A549 (cell line): ENCODE data around the gene MED17. TPM values are rescaled to one million over a fixed set of nuclear protein-coding genes. Genes with fewer than 3 reads are reported as not detected.

ENCODE experiments used
- ATAC-seq, 2 experiments: fragments of 200-7000 bp in 1 of 2; fragments of >200 bp in 1 of 2; cut with Nextera tagmentation in 1 of 2; cut with Tn5 transposase in 1 of 2; 3 replicates each; pipeline versions ENCODE4 v1.8.0 to v1.9.1; 2018 to 2020; ENCODE audit warnings: mild to moderate bottlenecking in 1 of 2, moderate library complexity in 1 of 2
- CTCF ChIA-PET: fragments of 300-600 bp; sonication (Branson Sonifier 250); formaldehyde crosslinking; extraction: SDS; loops from one replicate; lab custom pipeline; 2021; ENCODE audit warnings: antibody characterized with exemption, inconsistent platforms; lab: Yijun Ruan, JAX
- POLR2A ChIA-PET: fragments of 350-600 bp; formaldehyde crosslinking; extraction: SDS; loops from one replicate; lab custom pipeline; 2021; ENCODE audit warnings: antibody characterized with exemption, inconsistent platforms; lab: Yijun Ruan, JAX
- DNase-seq, 2 experiments: peaks; one replicate each; pipeline versions ENCODE4 v3.0.0 to v3.0.0-alpha.2; 2011 to 2016; ENCODE audit warnings: low read depth in 1 of 2, low spot score in 1 of 2
- FAIRE-seq: peaks from 2 replicates; lab custom pipeline; 2011; peaks lifted over from hg19 to GRCh38; lab: Jason Lieb, UNC
- H3K27ac ChIP-seq, 2 experiments: fragments of >200 bp; sonication (Bioruptor Twin); formaldehyde crosslinking; 3 replicates each; pipeline ENCODE4 v1.5.1; 2016 to 2017
- H3K4me1 ChIP-seq: fragments of >200 bp; sonication (Bioruptor Twin); formaldehyde crosslinking; 3 replicates; pipeline ENCODE4 v1.6.1; 2016
- H3K4me2 ChIP-seq: fragments of >200 bp; sonication (Bioruptor Twin); formaldehyde crosslinking; 3 replicates; pipeline ENCODE4 v1.6.1; 2016
- H3K4me3 ChIP-seq: fragments of >200 bp; sonication (Bioruptor Twin); formaldehyde crosslinking; 3 replicates; pipeline ENCODE4 v1.5.1; 2016
- H3K9me3 ChIP-seq: fragments of >200 bp; sonication (Bioruptor Twin); formaldehyde crosslinking; 3 replicates; pipeline ENCODE4 v1.6.1; 2016
- CBX2 ChIP-seq: fragments of 200-600 bp; sonication (generic); IDR thresholded peaks from 2 replicates; pipeline ENCODE4 v1.6.1; 2016; ENCODE audit warnings: low read depth, mild to moderate bottlenecking, borderline replicate concordance
- E2F6 ChIP-seq: IDR thresholded peaks from 2 replicates; pipeline ENCODE4 v1.6.1; 2012; ENCODE audit warnings: low read depth, borderline replicate concordance
- FOSB ChIP-seq: fragments of 250-450 bp; sonication (Bioruptor Pico); IDR thresholded peaks from 2 replicates; pipeline ENCODE4 v1.5.0; 2020; ENCODE audit warnings: mild to moderate bottlenecking, moderate library complexity
- FOSL2 ChIP-seq, 2 experiments: fragments of 450-650 bp in 1 of 2; fragments of >200 bp in 1 of 2; sonication (Bioruptor Twin) in 1 of 2; formaldehyde crosslinking; IDR thresholded peaks; 2 replicates each; pipeline versions ENCODE4 v1.5.0 to v1.6.1; 2016 to 2020; ENCODE audit warnings: mild to moderate bottlenecking in 1 of 2, moderate library complexity in 1 of 2
- HEYL ChIP-seq: fragments of 250-450 bp; sonication (Bioruptor Pico); IDR thresholded peaks from 2 replicates; pipeline ENCODE4 v1.8.0; 2021; ENCODE audit warnings: mild to moderate bottlenecking, moderate library complexity
- JUNB ChIP-seq: fragments of >200 bp; sonication (Bioruptor Twin); formaldehyde crosslinking; IDR thresholded peaks from 2 replicates; pipeline ENCODE4 v1.6.1; 2016
- MAFK ChIP-seq: fragments of 450-650 bp; IDR thresholded peaks from 2 replicates; pipeline ENCODE4 v1.6.1; 2014; ENCODE audit not compliant: partially characterized antibody
- MAZ ChIP-seq: fragments of 150-350 bp; IDR thresholded peaks from 2 replicates; pipeline ENCODE4 v1.6.1; 2014; ENCODE audit warnings: antibody characterized with exemption, low read depth, low read length, borderline replicate concordance
- MYC ChIP-seq: IDR thresholded peaks from 2 replicates; pipeline ENCODE4 v1.6.1; 2012; ENCODE audit warnings: mild to moderate bottlenecking, inconsistent platforms, low read length, improper control_type of control experiment, borderline replicate concordance
- NFE2L2 ChIP-seq: fragments of 150-350 bp; conservative IDR thresholded peaks from 2 replicates; pipeline ENCODE4 v1.6.1; 2014; ENCODE audit warnings: low read length
- NPAS2 ChIP-seq: fragments of 250-450 bp; sonication (Bioruptor Pico); IDR thresholded peaks from 2 replicates; pipeline ENCODE4 v1.8.0; 2022; ENCODE audit warnings: mild to moderate bottlenecking, moderate library complexity, borderline replicate concordance
- RARB ChIP-seq: fragments of 250-450 bp; sonication (Bioruptor Pico); IDR thresholded peaks from 2 replicates; pipeline ENCODE4 v1.8.0; 2021; ENCODE audit warnings: mild to moderate bottlenecking, moderate library complexity
- REST ChIP-seq: fragments of 200-600 bp; sonication (generic); IDR thresholded peaks from 2 replicates; pipeline ENCODE4 v1.6.1; 2016; ENCODE audit warnings: antibody characterized with exemption, mild to moderate bottlenecking, moderate library complexity
- WGBS: methylation state at CpG from one replicate; pipeline ENCODE4 v1.1.6; 2017; ENCODE audit errors: missing lambda C conversion rate; 5-methylcytosine and 5-hydroxymethylcytosine counted together
- polyA plus RNA-seq, 4 experiments: library from polyadenylated mRNA; depleted of rRNA in 3 of 4; stranded (reverse); fragments of >200 nt; fragmentation: RNase III in 1 of 4; extraction: RNeasy Plus Mini Kit Qiagen cat#74134 plus additional on column Dnase treatment in 1 of 4; gene quantifications; 2 replicates in 3 of 4; 3 replicates in 1 of 4; pipeline ENCODE4 v1.2.3, GENCODE V29; 2011 to 2017
- TF ChIP-seq, protein P1 (sequence below): fragments of >200 bp; sonication (Bioruptor Twin); formaldehyde crosslinking; IDR thresholded peaks from 3 replicates; pipeline ENCODE4 v1.5.1; 2016
- TF ChIP-seq, protein P2 (sequence below): fragments of >200 bp; sonication (Bioruptor Twin); formaldehyde crosslinking; IDR thresholded peaks from 3 replicates; pipeline ENCODE4 v1.6.1; 2016

MED17 gene
- polyA plus RNA-seq, 2 of the 4 experiments (the other 2 are of a cell fraction): 16.2 to 20.3 TPM

DNA sequence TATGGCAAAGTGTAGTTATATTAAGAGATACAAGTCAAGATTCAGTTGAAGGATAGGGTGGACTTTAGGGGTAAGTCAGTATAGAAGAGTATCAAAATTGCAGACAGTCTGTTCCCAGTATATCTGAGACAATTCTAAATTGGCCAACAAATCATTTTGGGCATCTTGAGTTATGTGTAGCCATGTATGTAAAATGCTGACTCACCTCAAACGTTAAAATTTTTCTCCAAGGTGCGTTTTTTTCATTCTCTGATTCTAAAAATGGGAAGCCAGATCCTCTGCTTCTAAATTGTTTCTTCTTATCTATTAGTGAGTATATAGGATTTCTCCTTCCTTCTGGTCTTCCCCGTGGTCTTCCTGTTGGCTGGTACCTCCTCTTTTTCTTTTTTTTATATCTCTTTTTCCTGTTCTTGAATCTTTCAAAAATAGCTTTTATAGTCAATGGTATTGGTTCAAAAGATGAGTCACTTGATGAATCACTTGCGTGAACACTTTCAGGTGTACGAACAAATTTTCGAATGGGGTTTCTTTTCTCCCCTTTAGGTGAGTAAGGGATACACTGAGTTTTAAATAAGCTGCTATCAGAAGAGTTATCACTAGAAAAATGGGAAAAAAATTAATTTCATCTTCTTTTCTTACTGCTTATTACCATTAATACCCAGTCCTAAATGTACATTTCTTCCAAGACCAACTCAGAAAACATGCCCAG is 46.0 kb upstream of the MED17 start:
- DNase-seq: no peak
- TF ChIP-seq E2F6: no peak
- TF ChIP-seq JUNB: 0 out of 2 replicates have a peak, but pooled peaks have one; percentile 17
- peak; percentile 43 for TF ChIP-seq NFE2L2
- TF ChIP-seq MAFK: peak; percentile 92
- TF ChIP-seq FOSL2 (IDR thresholded peaks at IDR 0.05): peak; percentile 34; the same call in 1 of the 2 replicates
- peak; percentile 76 for TF ChIP-seq FOSL2 (CRISPR knock-in tag; IDR thresholded peaks at IDR 0.05)
- TF ChIP-seq, all 56 proteins: peak for 4
- ATAC-seq (no peak), FAIRE-seq (no peak)
- under 1% methylated on average over 6 of the region's 6 CpGs for WGBS
- ChIA-PET POLR2A (interaction anchor here (4.2 kb wide), 1 partner anchor 46 kb away, joined by 48 read pairs; the partner anchor contains the start of gene MED17), CTCF (no interaction called here)
- H3K4me1 ChIP-seq: peaks cover 62% of the 10 kb centered on the region
- no peaks in the 10 kb centered on the region for H3K9me3 ChIP-seq
- peak overlapping the region; percentile 72 to 98; a peak in 5 of 6 replicates for H3K27ac ChIP-seq
- H3K4me2 ChIP-seq: peak overlapping the region; percentile 90
- peak overlapping the region; percentile 90 for H3K4me3 ChIP-seq

DNA sequence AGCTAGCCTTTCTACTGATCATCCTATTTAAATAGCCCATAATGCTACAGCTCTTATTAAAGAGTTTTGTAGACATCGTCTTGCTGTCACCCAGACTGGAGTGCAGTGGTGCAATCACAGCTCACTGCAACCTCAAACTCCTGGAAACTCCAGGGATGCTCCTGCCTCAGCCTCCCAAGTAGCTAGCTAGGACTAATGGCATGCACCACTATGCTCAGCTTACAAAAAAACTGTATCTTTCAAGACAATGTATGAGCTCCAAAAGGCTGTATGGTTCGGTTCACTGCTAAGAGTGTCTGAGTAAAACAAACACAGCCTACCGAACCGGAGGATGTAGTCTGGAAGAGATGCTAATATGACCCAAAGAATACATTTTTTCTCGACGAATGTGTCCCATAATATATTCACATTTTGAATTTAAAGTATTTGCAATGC is 45.4 kb upstream of the MED17 start:
- DNase-seq (no peak), ATAC-seq (no peak), FAIRE-seq (no peak)
- peaks cover 62% of the 10 kb centered on the region for H3K4me1 ChIP-seq
- H3K9me3 ChIP-seq: no peaks in the 10 kb centered on the region
- peak overlapping the region; percentile 90 for H3K4me2 ChIP-seq
- peak overlapping the region; percentile 90 for H3K4me3 ChIP-seq
- peak overlapping the region; percentile 72 to 98; a peak in 5 of 6 replicates for H3K27ac ChIP-seq
- ChIA-PET POLR2A (interaction anchor here (4.2 kb wide), 1 partner anchor 45 kb away, joined by 48 read pairs; the partner anchor contains the start of gene MED17), CTCF (interaction anchor here (1.5 kb wide), 1 partner anchor 45 kb away, joined by 3 read pairs; the partner anchor contains the start of gene MED17)
- TF ChIP-seq MAZ: no peak
- no peak for TF ChIP-seq NPAS2 (CRISPR knock-in tag)
- no peak for TF ChIP-seq HEYL (CRISPR knock-in tag)
- TF ChIP-seq, protein P1, sequence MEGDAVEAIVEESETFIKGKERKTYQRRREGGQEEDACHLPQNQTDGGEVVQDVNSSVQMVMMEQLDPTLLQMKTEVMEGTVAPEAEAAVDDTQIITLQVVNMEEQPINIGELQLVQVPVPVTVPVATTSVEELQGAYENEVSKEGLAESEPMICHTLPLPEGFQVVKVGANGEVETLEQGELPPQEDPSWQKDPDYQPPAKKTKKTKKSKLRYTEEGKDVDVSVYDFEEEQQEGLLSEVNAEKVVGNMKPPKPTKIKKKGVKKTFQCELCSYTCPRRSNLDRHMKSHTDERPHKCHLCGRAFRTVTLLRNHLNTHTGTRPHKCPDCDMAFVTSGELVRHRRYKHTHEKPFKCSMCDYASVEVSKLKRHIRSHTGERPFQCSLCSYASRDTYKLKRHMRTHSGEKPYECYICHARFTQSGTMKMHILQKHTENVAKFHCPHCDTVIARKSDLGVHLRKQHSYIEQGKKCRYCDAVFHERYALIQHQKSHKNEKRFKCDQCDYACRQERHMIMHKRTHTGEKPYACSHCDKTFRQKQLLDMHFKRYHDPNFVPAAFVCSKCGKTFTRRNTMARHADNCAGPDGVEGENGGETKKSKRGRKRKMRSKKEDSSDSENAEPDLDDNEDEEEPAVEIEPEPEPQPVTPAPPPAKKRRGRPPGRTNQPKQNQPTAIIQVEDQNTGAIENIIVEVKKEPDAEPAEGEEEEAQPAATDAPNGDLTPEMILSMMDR: no peak
- TF ChIP-seq, protein P2, sequence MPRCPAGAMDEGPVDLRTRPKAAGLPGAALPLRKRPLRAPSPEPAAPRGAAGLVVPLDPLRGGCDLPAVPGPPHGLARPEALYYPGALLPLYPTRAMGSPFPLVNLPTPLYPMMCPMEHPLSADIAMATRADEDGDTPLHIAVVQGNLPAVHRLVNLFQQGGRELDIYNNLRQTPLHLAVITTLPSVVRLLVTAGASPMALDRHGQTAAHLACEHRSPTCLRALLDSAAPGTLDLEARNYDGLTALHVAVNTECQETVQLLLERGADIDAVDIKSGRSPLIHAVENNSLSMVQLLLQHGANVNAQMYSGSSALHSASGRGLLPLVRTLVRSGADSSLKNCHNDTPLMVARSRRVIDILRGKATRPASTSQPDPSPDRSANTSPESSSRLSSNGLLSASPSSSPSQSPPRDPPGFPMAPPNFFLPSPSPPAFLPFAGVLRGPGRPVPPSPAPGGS: no peak
- no peak for TF ChIP-seq MYC
- no peak for TF ChIP-seq MAFK
- no peak for TF ChIP-seq CBX2
- WGBS: 1% methylated on average over 6 of the region's 6 CpGs

- CTCF ChIA-PET: interaction anchor here (1.5 kb wide), 1 partner anchor 44 kb away, joined by 3 read pairs; the partner anchor contains the start of gene MED17
- under 1% methylated on average over 18 of the region's 18 CpGs for WGBS
- TF ChIP-seq JUNB (no peak), FOSB (CRISPR knock-in tag) (no peak), REST (no peak), RARB (CRISPR knock-in tag) (no peak)
- peak overlapping the region; percentile 90 for H3K4me2 ChIP-seq
- ATAC-seq (no peak), DNase-seq (peak in 1 of 2 experiments; percentile 25), FAIRE-seq (no peak)
- peak overlapping the region; percentile 92 to 98 for H3K27ac ChIP-seq
- no peaks in the 10 kb centered on the region for H3K9me3 ChIP-seq
- peaks cover 57% of the 10 kb centered on the region for H3K4me1 ChIP-seq
- H3K4me3 ChIP-seq: peak overlapping the region; percentile 90
- POLR2A ChIA-PET: interaction anchor here (0.8 to 4.2 kb wide), 5 partner anchors 8 to 170 kb away, joined by 3 to 48 read pairs (median 13); partner anchors contain the start of gene MED17
Measured at GRCh38 chr11:93740031-93740729, 43.9 kb upstream of the MED17 start.
